ENCODE results near the gene NCKAP5L.
"Not testable (repeated sequence)": the region's sequence is repeated elsewhere in the genome, so short reads cannot be mapped to it uniquely, and the experiment has no call there.

NCKAP5L gene

DNA sequence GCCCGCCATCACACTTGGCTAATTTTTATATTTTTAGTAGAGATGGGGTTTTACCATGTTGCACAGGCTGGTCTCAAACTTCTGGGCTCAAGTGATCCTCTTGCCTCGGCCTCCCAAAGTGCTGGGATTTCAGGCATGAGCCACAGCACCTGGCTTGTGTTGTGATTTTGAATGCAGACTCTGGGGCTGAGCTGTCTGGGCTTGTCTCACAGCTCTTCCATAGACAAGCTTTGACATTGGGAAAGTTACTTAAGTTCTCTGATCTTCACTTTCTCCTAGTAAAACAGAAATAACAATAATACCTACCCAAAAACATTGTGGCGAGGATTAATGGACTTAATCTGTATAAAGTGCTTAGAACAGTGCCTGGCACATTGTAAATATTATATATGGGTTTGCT, 50.9 kb downstream of the NCKAP5L start:
- DNase-seq, result no peak

DNA sequence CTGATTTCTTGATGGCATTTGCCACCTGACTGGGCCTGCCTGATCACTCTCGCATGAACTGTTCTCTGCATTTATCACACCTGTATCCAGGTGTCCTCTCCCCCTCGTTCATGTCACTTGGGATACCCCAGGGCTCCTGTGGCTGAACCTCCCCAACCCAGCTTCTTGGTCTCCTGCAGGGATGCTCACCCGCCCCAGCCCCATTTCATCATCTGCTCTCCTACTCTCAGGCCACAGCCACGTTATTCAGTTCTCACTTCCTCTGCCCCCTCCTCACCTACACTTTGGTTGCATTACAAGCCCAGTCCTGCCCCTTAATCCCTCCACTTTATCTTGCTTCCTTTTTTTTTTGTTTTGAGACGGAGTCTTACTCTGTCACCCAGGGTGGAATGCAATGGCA, 51.4 kb downstream of the NCKAP5L start:
- DNase-seq, result no peak

DNA sequence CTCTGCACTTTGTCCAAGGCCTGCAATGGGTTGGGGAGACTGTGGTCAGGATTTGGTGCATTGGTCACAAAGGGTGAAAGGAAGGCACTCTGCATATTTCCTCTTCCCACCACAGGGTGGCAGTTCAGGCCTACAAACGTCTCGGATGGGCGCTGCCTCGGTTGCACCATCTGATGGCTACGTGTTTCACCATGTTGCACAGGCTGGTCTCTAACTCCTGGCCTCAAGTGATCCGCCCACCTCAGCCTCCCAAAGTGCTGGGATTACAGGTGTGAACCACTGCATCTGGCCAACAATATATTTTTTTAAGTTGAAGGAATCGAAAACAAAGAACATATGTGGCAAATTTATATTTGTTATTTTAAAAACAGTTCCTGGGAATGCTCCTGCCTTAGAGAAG, 51.8 kb downstream of the NCKAP5L start:
- DNase-seq, result peak; percentile 15 to 20

DNA sequence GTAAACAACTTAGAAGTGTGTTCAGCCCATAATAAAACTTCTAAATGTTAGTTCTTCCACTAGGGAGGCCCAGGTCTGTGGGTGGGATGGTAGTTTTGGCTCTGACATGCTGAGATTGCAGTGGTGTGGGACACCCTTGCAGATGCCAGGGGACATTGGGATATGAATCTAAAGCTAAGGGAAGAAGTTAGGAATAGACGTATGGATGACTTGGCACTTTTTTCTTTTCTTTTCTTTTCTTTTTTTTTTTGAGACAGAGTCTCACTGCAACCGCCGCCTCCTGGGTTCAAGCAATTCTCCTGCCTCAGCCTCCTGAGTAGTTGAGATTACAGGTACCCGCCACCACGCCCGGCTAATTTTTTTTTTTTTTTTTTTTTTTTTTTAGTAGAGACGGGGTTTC, 55.1 kb downstream of the NCKAP5L start:
- DNase-seq, result not testable (repeated sequence)

DNA sequence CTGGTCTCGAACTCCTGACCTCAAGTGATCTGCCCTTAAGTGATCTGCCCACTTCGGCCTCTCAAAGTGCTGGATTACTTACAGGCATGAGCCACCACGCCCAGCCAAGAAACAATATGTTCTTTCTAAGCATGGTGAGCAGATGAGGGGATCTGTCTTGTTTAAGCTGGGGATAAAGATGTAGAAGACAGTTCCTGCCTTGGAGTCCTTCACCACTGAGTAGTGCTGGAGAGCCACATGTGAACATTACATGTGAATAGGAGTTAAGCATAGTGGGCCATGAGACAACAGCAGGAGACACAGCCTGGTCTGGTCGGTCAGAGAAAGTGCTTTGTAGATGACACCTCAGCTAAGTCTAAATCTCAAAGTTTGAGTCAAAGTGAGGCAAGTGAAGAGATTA, 60.9 kb downstream of the NCKAP5L start:
- DNase-seq, result no peak

DNA sequence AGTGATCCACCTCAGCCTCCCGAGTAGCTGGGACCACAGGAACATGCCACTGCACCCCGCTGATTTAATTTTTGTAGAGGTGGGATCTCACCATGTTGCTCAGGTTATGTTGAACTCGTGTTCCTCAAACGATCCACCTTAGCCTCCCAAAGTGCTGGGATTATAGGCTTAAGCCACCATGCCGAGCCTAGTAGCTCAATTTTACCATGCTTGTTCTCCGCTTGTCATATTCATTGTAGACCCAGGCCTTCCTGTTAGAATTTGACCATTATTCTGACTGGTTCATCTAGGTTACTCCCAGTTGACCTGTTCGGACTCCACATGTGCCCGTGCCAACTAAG, 62.1 kb downstream of the NCKAP5L start:
- DNase-seq, result no peak

DNA sequence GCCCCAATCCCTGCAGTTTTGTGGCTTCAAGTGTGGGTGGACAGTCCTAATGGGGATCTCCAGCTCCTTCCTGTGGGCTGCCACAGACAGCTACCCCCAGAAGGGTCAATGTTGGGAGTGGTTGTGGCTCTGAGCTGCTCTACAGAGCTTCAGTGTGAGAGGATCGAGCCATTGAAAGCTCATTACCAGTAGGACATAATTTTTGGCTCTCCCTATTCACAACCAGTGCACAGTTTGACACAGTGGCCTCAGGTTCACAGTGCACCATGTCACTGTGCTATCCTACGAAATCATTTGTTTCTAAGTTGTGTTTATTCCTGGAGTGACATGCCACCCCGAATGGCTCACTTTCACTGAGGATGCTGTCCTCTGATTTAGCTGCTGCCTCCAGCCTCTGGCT, 64.1 kb downstream of the NCKAP5L start:
- no peak for DNase-seq

DNA sequence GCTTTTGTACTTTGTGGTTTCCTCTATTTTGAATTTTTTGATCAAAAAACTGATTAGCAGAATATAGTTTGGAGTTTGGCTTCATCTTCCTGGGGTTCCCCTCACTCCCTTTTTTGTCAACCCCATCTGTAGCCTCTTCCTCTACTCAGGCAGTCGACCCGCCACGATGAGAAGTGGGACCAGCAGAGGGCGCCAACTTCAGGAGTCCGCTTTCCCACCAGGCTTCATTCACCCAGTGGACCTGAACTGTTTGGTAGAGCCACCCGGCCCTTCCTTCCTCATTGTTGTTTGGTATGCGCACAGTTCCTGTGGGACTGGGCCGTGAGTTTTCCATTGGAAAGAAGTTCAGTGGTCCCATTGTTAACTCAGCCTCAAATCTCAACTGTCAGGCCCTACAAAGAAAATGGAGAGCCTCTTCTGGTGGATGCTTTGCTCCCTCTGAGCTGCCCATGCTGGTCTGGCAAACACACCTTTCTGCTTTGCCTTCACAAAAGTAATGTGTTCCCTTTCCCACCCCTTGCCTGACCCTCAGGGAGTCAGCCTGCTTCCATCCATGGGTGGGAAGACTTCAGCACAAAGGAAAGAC, 65.1 kb downstream of the NCKAP5L start:
- DNase-seq, result peak; percentile 32 to 53

DNA sequence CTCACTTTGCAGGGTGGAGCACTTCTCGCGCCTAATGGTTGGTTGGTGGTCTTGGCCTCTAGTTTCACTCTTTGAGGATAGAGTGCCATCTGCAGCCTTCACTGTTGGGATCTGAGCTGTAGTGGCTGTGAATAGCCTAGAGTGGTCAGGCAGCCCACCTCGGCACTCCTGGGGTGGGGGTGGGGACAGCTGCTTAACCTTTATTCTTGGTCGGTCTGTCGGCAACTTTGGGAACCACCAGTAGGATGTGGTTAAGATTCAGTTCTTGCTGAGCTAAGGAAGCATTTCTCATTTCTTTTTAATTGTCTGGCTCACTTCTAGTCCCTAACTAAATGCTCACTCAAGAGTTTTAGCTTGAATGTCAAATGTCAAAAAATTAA, 65.8 kb downstream of the NCKAP5L start:
- DNase-seq, result no peak

DNA sequence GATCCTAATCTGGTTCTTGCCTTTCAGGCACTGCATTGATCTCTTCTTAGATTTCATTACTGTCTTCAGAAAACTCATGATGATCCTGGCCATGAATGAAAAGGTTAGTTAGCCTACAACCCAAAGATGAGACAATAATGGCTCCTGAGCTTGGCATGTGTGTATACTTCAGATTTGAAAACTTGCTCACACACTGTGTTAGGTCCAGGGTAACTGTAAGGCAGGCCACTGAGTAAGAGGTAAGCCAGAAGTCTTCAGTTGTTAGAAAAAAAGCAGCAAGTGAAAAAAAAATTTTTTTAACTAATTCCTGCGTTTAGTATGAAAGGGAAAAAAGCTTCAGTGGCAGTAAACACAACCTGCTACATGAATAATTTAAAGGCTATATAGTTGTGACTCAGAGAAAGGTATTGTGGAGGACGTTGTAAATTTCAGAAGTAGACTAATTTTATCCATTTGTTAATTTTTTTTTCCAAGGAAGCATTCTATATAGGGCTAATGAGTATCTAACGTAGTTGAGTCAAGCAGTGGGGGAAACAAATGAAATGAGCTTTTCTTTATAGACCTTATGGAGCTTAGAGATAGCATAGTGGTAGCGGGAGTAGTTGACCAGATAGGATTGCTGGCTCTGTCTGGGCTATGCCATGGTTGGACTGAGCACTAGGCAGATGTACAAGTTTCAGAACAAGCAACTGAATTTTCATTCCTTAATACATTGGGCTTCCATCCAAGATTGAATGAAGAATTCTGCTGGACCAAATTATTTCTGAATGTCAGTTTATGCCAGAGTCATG, 66.3 kb downstream of the NCKAP5L start:
- no peak for DNase-seq

DNA sequence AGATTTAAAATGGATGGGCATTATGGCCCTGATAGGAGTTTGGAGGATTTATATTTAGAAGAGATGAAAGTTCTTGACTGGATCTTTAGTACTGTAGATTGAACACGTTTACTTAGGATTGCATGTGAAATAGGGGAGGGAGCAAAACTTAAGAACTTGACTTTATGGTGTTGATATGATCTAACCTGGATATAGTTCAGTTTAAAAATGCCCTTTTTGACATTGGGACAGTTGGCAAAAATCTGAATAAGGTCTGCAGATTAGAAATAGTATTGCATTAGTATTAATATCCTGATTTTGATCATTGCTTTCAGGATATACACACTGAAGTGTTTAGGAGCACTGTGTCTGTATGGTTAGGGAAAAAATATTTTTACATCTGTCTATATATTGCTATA, 77.2 kb downstream of the NCKAP5L start:
- no peak for DNase-seq

DNA sequence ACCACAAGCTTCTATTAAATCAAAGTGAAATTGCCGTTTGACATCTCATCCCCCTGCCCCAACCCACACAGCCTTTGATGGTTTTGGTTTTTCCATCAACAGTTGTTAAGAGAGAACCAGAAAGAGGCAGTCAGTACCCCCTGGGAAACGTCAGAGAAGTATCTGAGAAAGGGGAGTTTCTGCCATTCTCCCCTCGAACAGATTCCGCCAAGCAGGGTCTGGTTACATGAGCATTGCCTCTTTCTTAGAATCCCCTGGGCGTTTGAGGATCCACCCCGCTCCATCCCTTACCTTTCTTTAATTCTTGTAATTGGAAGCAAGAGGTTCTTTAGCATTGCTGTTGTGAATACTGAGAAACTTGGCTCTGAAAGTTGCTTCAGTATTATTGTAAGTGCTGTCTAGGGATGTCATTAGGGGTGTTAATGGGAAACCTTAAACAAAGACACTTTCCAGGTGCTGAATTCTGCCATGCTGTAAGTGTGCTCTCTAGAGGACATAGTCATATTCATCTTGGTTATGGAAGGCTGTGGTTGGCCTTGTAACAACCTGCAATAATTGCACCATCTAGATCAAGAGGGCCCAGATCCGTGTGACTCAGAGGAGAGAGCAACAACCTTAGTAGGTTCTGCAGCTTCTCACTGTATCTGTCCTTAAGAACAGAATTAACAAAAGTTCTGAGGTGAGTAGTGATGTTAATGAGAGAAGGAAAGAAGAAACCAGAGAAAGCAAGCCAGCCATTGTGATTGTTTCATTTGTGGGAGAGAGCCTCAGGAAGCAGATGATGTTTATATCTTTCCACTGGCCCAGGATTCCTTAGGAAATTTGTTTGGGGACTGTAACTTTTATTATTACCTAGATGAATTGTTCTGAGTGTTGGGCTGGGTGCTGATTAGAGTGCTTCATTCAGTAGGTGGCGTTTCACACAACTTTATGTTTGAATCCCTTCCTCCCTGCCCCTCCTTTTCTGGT, 77.9 kb downstream of the NCKAP5L start:
- no peak for DNase-seq

DNA sequence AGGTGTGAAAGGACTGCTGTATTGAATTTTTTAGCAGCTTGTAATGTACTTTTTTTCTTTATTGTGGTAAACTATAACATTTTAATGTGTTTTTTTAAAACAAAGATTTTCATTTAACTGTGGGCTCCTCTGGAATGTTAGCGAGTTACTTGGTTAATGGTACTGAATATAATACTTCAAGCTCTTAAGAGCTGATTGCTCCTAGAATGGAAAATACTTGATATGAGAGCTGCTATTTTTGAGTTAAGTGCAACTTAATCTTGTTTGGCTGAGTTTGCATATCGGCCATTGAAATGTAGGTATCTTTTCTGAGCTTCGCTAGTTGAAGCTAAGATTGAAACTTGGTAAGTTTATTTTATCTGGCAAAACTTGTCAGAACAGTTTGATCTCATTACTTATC, 79.4 kb downstream of the NCKAP5L start:
- DNase-seq, result no peak

DNA sequence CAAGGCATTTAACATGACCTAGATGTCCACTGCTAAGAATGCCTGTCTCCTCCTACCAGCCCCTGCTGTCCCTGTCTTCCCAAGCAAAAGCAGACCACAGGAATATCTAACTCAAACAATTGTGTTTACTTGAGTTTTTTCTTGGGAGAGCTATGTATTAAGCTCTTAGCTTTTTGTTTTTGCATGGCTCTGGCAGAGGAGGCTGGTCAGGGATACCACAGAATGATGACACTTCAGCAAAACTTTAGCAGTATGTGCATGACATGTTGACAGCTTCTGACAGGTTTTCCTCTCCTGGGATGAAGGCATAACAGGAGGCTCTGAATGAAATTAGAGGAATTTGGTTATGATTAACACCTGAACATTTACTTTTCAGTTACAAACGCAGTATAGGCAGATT, 79.9 kb downstream of the NCKAP5L start:
- no peak for DNase-seq

DNA sequence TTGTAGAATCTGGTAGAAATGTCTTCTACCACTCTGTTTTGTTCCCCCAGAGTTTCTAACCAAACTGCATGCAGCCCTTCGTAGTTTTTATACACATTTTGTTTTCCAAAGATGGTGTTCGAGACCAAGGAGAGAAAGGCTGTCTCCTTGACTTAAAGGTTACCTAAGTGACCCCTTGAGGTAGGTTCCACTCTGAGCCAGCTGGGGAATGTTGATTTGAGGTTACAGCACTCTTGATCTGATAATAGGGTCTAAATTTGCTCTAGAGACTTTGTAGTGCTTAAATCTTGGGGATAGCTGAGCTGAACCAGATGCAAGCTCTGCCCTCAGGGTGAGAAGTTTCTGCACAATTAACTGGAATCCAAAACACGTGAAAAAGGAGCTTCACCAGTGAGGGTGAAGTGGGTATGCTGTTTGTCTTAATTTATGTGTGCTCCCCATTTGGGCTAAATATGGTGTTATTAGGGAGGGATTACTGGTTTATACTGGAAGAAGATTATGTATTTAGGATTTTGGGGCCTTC, 83.8 kb downstream of the NCKAP5L start:
- DNase-seq, result no peak

DNA sequence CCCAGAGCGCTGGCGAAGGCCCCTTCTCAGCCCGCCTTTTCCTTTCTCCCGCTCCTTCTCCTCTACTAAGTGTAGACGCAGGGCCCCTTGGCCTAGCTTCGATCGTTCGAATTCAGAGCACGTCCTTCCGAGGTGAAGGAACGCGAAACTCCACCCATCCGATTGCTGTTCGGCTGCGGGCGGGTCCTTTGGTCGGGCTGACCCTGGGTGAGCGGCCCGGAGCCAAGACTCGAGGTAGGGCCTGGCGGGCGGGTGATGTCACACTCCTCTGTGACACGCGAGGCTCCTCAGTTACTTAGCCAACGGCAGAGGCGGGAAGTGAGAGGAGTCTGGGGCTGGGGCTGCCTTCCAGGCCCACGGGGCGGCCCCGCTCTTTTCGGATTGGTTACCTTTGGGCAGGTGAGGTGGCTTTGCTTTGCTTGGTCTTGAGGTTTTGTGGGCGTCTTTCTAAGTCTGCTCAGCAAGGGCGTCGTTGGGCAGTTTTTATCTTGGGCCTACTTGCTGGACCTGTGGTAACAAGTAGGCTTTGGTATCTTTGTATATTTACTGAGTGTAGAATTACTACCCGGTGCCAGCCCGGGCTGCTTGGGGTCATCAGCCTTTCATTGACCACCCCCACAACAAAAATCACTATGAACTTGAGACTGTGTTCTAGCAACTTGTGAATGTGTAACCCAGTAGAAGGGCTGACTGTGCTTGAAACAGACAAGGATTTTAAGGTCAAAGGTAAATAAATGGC, 86.2 kb downstream of the NCKAP5L start:
- DNase-seq, result peak in 1 of 2 donors; percentile 98
